GM21360 (cell line): Measurements from ENCODE around the gene RAP2A.

Experiments
- ATAC-seq: cut with Tn5 transposase; IDR thresholded peaks from one replicate; pipeline ENCODE4 v1.9.1; 2021; ENCODE audit warnings: mild to moderate bottlenecking, moderate library complexity; ENCODE audit not compliant: unreplicated experiment

Gene RAP2A

GRCh38 chr13:97446448-97446847, 12.5 kb downstream of the RAP2A start:
- ATAC-seq: no peak

- no peak for ATAC-seq
Measured at GRCh38 chr13:97448503-97449251, 14.7 kb downstream of the RAP2A start.

GRCh38 chr13:97454699-97455098, 20.7 kb downstream of the RAP2A start:
- ATAC-seq: no peak

- no peak for ATAC-seq
Measured at GRCh38 chr13:97456047-97456446, 22.1 kb downstream of the RAP2A start.

GRCh38 chr13:97459215-97459777, 25.3 kb downstream of the RAP2A start:
- ATAC-seq: peak; percentile 28

- peak; percentile 93 for ATAC-seq
Measured at GRCh38 chr13:97460004-97460775, 26.2 kb downstream of the RAP2A start.

- no peak for ATAC-seq
Measured at GRCh38 chr13:97460853-97461252, 26.9 kb downstream of the RAP2A start.

- ATAC-seq: no peak
Measured at GRCh38 chr13:97464561-97464960, 30.6 kb downstream of the RAP2A start.

GRCh38 chr13:97466722-97467121, 32.8 kb downstream of the RAP2A start:
- no peak for ATAC-seq

GRCh38 chr13:97468331-97468730, 34.4 kb downstream of the RAP2A start:
- no peak for ATAC-seq

- no peak for ATAC-seq
Measured at GRCh38 chr13:97471711-97472110, 37.7 kb downstream of the RAP2A start.

GRCh38 chr13:97474349-97474980, 40.5 kb downstream of the RAP2A start:
- ATAC-seq: no peak

- ATAC-seq: no peak
Measured at GRCh38 chr13:97475011-97475410, 41.0 kb downstream of the RAP2A start.

- no peak for ATAC-seq
Measured at GRCh38 chr13:97477844-97478243, 43.9 kb downstream of the RAP2A start.

GRCh38 chr13:97478247-97478646, 44.3 kb downstream of the RAP2A start:
- ATAC-seq: no peak

- ATAC-seq: no peak
Measured at GRCh38 chr13:97483465-97483864, 49.5 kb downstream of the RAP2A start.

GRCh38 chr13:97484301-97484700, 50.3 kb downstream of the RAP2A start:
- no peak for ATAC-seq

- no peak for ATAC-seq
Measured at GRCh38 chr13:97485320-97485719, 51.4 kb downstream of the RAP2A start.

- no peak for ATAC-seq
Measured at GRCh38 chr13:97490702-97491307, 56.8 kb downstream of the RAP2A start.

GRCh38 chr13:97491452-97491851, 57.5 kb downstream of the RAP2A start:
- no peak for ATAC-seq

- no peak for ATAC-seq
Measured at GRCh38 chr13:97492257-97492656, 58.3 kb downstream of the RAP2A start.
